T-helper 22 cell (primary cell): ENCODE data around the gene KRTAP19-8.

Source experiments
- DNase-seq: peaks from one replicate; pipeline ENCODE4 v3.0.0-alpha.2; 2020; ENCODE audit warnings: low read depth

Gene KRTAP19-8

GRCh38 chr21:31038376-31038775, at the start of gene KRTAP19-8:
Gene KRTAP19-8 (minus strand): TSS chr21:31038476. CDS start chr21:31038443, 33 bp downstream.
- DNase-seq: no peak

- DNase-seq: no peak
Observed at GRCh38 chr21:31087639-31088473, 49.6 kb upstream of the KRTAP19-8 start.

- no peak for DNase-seq
Observed at GRCh38 chr21:31084689-31085088, 46.4 kb upstream of the KRTAP19-8 start.

GRCh38 chr21:31078796-31079195, 40.5 kb upstream of the KRTAP19-8 start:
- DNase-seq: no peak

GRCh38 chr21:31078216-31078615, 39.9 kb upstream of the KRTAP19-8 start:
- DNase-seq: no peak

- no peak for DNase-seq
Observed at GRCh38 chr21:31075848-31076247, 37.6 kb upstream of the KRTAP19-8 start.

GRCh38 chr21:31072533-31072932, 34.3 kb upstream of the KRTAP19-8 start:
- DNase-seq: no peak

GRCh38 chr21:31064803-31065202, 26.5 kb upstream of the KRTAP19-8 start:
- no peak for DNase-seq

- no peak for DNase-seq
Observed at GRCh38 chr21:31052489-31053142, 14.3 kb upstream of the KRTAP19-8 start.

GRCh38 chr21:31050577-31051157, 12.4 kb upstream of the KRTAP19-8 start:
- no peak for DNase-seq

GRCh38 chr21:31045841-31046240, 7.6 kb upstream of the KRTAP19-8 start:
- DNase-seq: no peak

- DNase-seq: no peak
Observed at GRCh38 chr21:31043471-31043870, 5.2 kb upstream of the KRTAP19-8 start.

- no peak for DNase-seq
Observed at GRCh38 chr21:31042080-31042464, 3.8 kb upstream of the KRTAP19-8 start.

GRCh38 chr21:31041295-31042079, 3.2 kb upstream of the KRTAP19-8 start:
- DNase-seq: no peak

GRCh38 chr21:31034378-31034777, 3.9 kb downstream of the KRTAP19-8 start:
- no peak for DNase-seq

- no peak for DNase-seq
Observed at GRCh38 chr21:31030367-31031106, 7.7 kb downstream of the KRTAP19-8 start.

- DNase-seq: no peak
Observed at GRCh38 chr21:31023680-31024079, 14.6 kb downstream of the KRTAP19-8 start.

GRCh38 chr21:31022306-31022705, 16.0 kb downstream of the KRTAP19-8 start:
- no peak for DNase-seq

GRCh38 chr21:31018232-31018631, 20.0 kb downstream of the KRTAP19-8 start:
- DNase-seq: no peak

- DNase-seq: no peak
Observed at GRCh38 chr21:31014891-31015290, 23.4 kb downstream of the KRTAP19-8 start.
